ENCODE results near the gene ZNF148. TPM values are rescaled to one million over a fixed set of nuclear protein-coding genes. Genes with fewer than 3 reads are reported as not detected.

The ZNF148 gene
- polyA plus RNA-seq, 3 donors = 6.5 to 48.4 (median 34.1) TPM

- no peaks in the 10 kb centered on the region for H3K4me1 ChIP-seq (ENCODE audit: control insufficient read depth in 1 of 2, insufficient read depth in 2 of 2, low read length in 2 of 2)
- Mint-ChIP-seq H3K27me3 (ENCODE audit: low read depth in 3 of 3) (peaks cover 0 to 2% (median 0%) of the 10 kb centered on the region in 3 donors), H3K36me3 (peaks cover 62 to 71% of the 10 kb centered on the region in 2 donors), H3K9me3 (peaks cover 0 to 2% (median 0%) of the 10 kb centered on the region in 7 donors), H3K4me1 (no peaks in the 10 kb centered on the region), H3K27ac (no peak overlapping the region), H3K4me3 (no peak overlapping the region)
- no peak for DNase-seq
- no CpG with 5 or more reads among the region's 1 CpG for WGBS (ENCODE audit: insufficient coverage)
- H3K4me2 ChIP-seq (replicated peaks; ENCODE audit: extremely low read depth, low read length, poor library complexity, severe bottlenecking) = no peak overlapping the region
- H4K20me1 ChIP-seq (ENCODE audit: insufficient read depth, low read length) = peaks cover 64% of the 10 kb centered on the region
- no peak for TF ChIP-seq CTCF (IDR thresholded peaks at IDR 0.05)
- H3K9me3 ChIP-seq (replicated peaks in 1 of 2; ENCODE audit: control insufficient read depth in 1 of 2, insufficient read depth in 1 of 2, low read length in 2 of 2) = no peaks in the 10 kb centered on the region
- intact Hi-C loops (cut with micrococcal nuclease) = no loop called here
- H3K36me3 ChIP-seq (replicated peaks in 1 of 2; ENCODE audit: control insufficient read depth in 1 of 2, insufficient read depth in 2 of 2, low read length in 2 of 2) = peaks cover 12 to 36% of the 10 kb centered on the region in 2 donors
- H3K27ac ChIP-seq (ENCODE audit: low read depth in 1 of 2, low read length in 2 of 2) = no peak overlapping the region
- no peaks in the 10 kb centered on the region for H3K79me2 ChIP-seq (ENCODE audit: insufficient read depth, low read length)
- H3K27me3 ChIP-seq (ENCODE audit: control insufficient read depth in 2 of 2, insufficient read depth in 2 of 2, low read length in 2 of 2) = no peaks in the 10 kb centered on the region
- H2AFZ ChIP-seq (ENCODE audit: insufficient read depth, low read depth, low read length, poor library complexity, severe bottlenecking) = no peak overlapping the region
- no peak overlapping the region for H3K9ac ChIP-seq (ENCODE audit: insufficient read depth, low read length, poor library complexity, severe bottlenecking)
- H3K4me3 ChIP-seq (replicated peaks in 1 of 3; ENCODE audit: low read depth in 2 of 3, low read length in 3 of 3) = no peak overlapping the region
Measured at GRCh38 chr3:125267460-125267859, 107.7 kb downstream of the ZNF148 start.

GRCh38 chr3:125266971-125267370 is 108.2 kb downstream of the ZNF148 start:
- H3K9me3 Mint-ChIP-seq = peaks cover 0 to 2% (median 0%) of the 10 kb centered on the region in 7 donors
- no peaks in the 10 kb centered on the region for H3K27me3 ChIP-seq (ENCODE audit: control insufficient read depth in 2 of 2, insufficient read depth in 2 of 2, low read length in 2 of 2)
- H3K9ac ChIP-seq (ENCODE audit: insufficient read depth, low read length, poor library complexity, severe bottlenecking) = no peak overlapping the region
- intact Hi-C loops (cut with micrococcal nuclease) = no loop called here
- H3K79me2 ChIP-seq (ENCODE audit: insufficient read depth, low read length) = no peaks in the 10 kb centered on the region
- no peaks in the 10 kb centered on the region for H3K4me1 Mint-ChIP-seq
- H2AFZ ChIP-seq (ENCODE audit: insufficient read depth, low read depth, low read length, poor library complexity, severe bottlenecking) = no peak overlapping the region
- H3K4me3 Mint-ChIP-seq = no peak overlapping the region
- H3K4me3 ChIP-seq (replicated peaks in 1 of 3; ENCODE audit: low read depth in 2 of 3, low read length in 3 of 3) = no peak overlapping the region
- H3K9me3 ChIP-seq (replicated peaks in 1 of 2; ENCODE audit: control insufficient read depth in 1 of 2, insufficient read depth in 1 of 2, low read length in 2 of 2) = no peaks in the 10 kb centered on the region
- DNase-seq = no peak
- no peaks in the 10 kb centered on the region for H3K4me1 ChIP-seq (ENCODE audit: control insufficient read depth in 1 of 2, insufficient read depth in 2 of 2, low read length in 2 of 2)
- H4K20me1 ChIP-seq (ENCODE audit: insufficient read depth, low read length) = peaks cover 69% of the 10 kb centered on the region
- H3K27ac Mint-ChIP-seq = no peak overlapping the region
- peaks cover 8 to 33% of the 10 kb centered on the region in 2 donors for H3K36me3 ChIP-seq (replicated peaks in 1 of 2; ENCODE audit: control insufficient read depth in 1 of 2, insufficient read depth in 2 of 2, low read length in 2 of 2)
- H3K36me3 Mint-ChIP-seq = peaks cover 61 to 67% of the 10 kb centered on the region in 2 donors
- H3K4me2 ChIP-seq (replicated peaks; ENCODE audit: extremely low read depth, low read length, poor library complexity, severe bottlenecking) = no peak overlapping the region
- 83% methylated on average over 1 of the region's 3 CpGs for WGBS (ENCODE audit: insufficient coverage)
- H3K27me3 Mint-ChIP-seq (ENCODE audit: low read depth in 3 of 3) = peaks cover 0 to 2% (median 0%) of the 10 kb centered on the region in 3 donors
- TF ChIP-seq CTCF (IDR thresholded peaks at IDR 0.05) = no peak
- H3K27ac ChIP-seq (ENCODE audit: low read depth in 1 of 2, low read length in 2 of 2) = no peak overlapping the region
